C4-2B (cell line): ENCODE data around the gene SORCS2.

Experiments used
- ZFX ChIP-seq: fragments of 450-650 bp; IDR thresholded peaks from 2 replicates; pipeline ENCODE4 v1.6.1; 2017
- TF ChIP-seq, protein P1 (sequence below): fragments of 450-650 bp; conservative IDR thresholded peaks from 2 replicates; pipeline ENCODE4 v1.5.1; 2017; ENCODE audit warnings: mild to moderate bottlenecking

DNA sequence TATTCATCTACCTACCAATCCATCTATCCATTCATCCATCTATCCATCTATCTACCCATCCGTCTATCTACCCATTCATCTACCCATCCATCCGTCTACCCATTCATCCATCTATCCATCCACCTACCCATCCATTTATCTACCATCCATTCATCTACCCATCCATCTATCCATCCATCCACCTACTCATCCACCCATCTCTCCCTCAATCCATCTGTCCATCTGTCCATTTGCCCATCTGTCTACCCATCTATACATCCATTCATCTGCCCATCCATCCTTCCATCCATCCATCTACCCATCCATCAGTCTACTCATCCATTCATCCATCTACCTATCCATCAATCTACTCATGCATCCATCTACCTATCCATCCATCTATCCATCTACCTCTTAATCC is 369.2 kb downstream of the SORCS2 start:
- TF ChIP-seq, protein P1, sequence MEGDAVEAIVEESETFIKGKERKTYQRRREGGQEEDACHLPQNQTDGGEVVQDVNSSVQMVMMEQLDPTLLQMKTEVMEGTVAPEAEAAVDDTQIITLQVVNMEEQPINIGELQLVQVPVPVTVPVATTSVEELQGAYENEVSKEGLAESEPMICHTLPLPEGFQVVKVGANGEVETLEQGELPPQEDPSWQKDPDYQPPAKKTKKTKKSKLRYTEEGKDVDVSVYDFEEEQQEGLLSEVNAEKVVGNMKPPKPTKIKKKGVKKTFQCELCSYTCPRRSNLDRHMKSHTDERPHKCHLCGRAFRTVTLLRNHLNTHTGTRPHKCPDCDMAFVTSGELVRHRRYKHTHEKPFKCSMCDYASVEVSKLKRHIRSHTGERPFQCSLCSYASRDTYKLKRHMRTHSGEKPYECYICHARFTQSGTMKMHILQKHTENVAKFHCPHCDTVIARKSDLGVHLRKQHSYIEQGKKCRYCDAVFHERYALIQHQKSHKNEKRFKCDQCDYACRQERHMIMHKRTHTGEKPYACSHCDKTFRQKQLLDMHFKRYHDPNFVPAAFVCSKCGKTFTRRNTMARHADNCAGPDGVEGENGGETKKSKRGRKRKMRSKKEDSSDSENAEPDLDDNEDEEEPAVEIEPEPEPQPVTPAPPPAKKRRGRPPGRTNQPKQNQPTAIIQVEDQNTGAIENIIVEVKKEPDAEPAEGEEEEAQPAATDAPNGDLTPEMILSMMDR = no peak
- TF ChIP-seq ZFX = no peak
